ENCODE results near the gene COX4I1. TPM values are rescaled to one million over a fixed set of nuclear protein-coding genes. Genes with fewer than 3 reads are reported as not detected.
A peak's percentile ranks its signal among the peaks of the same experiment; 100 is the strongest.

The COX4I1 gene
- total RNA-seq, 1 experiment from 2014 or later: 429 TPM

DNA sequence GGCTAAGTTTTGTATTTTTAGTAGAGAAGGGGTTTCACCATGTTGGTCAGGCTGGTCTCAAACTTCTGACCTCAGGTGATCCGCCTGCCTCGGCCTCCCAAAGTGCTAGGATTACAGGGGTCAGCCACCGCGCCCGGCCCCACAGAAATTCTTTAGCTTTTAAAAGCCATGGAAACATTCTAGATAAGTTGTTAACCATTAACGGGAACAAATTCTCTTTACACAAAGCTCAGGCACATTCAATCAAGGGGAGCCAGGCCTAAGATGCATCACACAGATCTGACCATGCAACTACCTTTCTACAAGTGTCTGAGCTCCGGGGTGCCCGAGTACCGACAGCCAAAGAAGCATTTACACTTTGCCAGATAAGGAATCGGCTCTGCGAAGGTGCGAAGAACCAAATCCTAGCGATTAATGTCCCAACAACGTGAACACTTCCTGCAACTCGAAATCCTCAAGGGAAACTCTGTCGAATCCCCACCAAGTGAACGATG lies 1.2 kb upstream of the COX4I1 start:
- H3K9me3 ChIP-seq (ENCODE audit: control insufficient read depth, insufficient read depth, low read depth, low read length): no peaks in the 10 kb centered on the region
- TF ChIP-seq POLR2AphosphoS5 (IDR thresholded peaks at IDR 0.05; ENCODE audit: low read depth, low read length) (no peak), REST (IDR thresholded peaks at IDR 0.05; ENCODE audit: insufficient read depth in 1 of 2, low read depth in 2 of 2, low read length in 1 of 2) (no peak), TCF7L2 (IDR thresholded peaks at IDR 0.05; ENCODE audit: low read depth, low read length) (no peak), SIN3A (IDR thresholded peaks at IDR 0.05; ENCODE audit: borderline replicate concordance, insufficient read depth, low read depth, low read length) (no peak), CTCF (IDR thresholded peaks at IDR 0.05) (no peak)
- no TSS peak for BruUV-seq (replicated peaks)
- H3K27me3 ChIP-seq (ENCODE audit: control insufficient read depth, insufficient read depth, low read length): no peaks in the 10 kb centered on the region
- CTCF ChIA-PET: no interaction called here
- DNase-seq (ENCODE audit: low read depth, low spot score) (no peak), ATAC-seq (no peak)
- intact Hi-C loops (cut with micrococcal nuclease; ENCODE audit: unreplicated experiment) (no loop called here), in situ Hi-C loops (cut with HindIII; ENCODE audit: low pct_unique_long_range_greater_than_20kb, low sequenced_read_pairs) (no loop called here)
- H3K36me3 ChIP-seq (ENCODE audit: control insufficient read depth, insufficient read depth, low read length): peaks cover 25% of the 10 kb centered on the region
- H3K4me1 ChIP-seq (ENCODE audit: control insufficient read depth, insufficient read depth, low read length): no peaks in the 10 kb centered on the region
- peak overlapping the region; percentile 95 to 98 for H3K4me3 ChIP-seq (ENCODE audit: low read depth in 2 of 2, low read length in 2 of 2)
- POLR2A ChIA-PET: no interaction called here
- H3K27ac ChIP-seq (ENCODE audit: low read length): peak overlapping the region; percentile 88

DNA sequence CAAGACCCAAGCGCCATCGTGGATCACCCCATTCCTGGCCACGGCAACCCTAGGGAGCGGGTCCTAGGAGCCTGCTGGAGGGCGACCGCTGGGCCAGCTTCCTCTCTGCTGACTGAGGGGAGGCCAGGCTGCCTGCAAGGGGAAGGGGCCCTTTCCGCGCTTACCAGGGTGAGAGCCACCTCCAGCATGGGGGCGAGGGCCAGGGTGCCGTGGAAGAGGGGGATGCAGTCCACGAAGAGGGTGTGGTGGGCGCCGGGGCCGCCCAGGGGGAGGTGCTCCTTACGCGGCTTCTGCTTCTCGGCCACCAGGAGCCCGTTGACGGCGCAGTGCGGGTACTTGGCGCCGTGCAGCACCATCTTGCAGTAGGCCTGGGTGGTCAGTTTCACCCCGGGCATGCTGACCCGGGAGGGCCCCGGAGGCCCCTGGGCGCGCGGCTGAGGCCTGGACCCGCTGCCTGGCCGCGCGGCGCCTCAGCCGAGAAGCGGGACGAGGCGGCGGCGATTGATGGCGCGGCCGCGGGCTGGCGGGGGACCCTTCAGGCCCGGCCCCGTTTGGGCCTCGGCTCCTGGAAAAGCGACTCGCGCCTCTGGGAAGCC lies 496 bp upstream of the COX4I1 start:
- POLR2A ChIA-PET: no interaction called here
- TF ChIP-seq REST (IDR thresholded peaks at IDR 0.05; ENCODE audit: insufficient read depth in 1 of 2, low read depth in 2 of 2, low read length in 1 of 2) (no peak), CTCF (IDR thresholded peaks at IDR 0.05) (no peak), SIN3A (IDR thresholded peaks at IDR 0.05; ENCODE audit: borderline replicate concordance, insufficient read depth, low read depth, low read length) (no peak), POLR2AphosphoS5 (IDR thresholded peaks at IDR 0.05; ENCODE audit: low read depth, low read length) (no peak), TCF7L2 (IDR thresholded peaks at IDR 0.05; ENCODE audit: low read depth, low read length) (no peak)
- peak overlapping the region; percentile 88 for H3K27ac ChIP-seq (ENCODE audit: low read length)
- no peaks in the 10 kb centered on the region for H3K9me3 ChIP-seq (ENCODE audit: control insufficient read depth, insufficient read depth, low read depth, low read length)
- no peak for DNase-seq (ENCODE audit: low read depth, low spot score)
- intact Hi-C loops (cut with micrococcal nuclease; ENCODE audit: unreplicated experiment): no loop called here
- CTCF ChIA-PET: no interaction called here
- BruUV-seq (replicated peaks): no TSS peak
- no peaks in the 10 kb centered on the region for H3K27me3 ChIP-seq (ENCODE audit: control insufficient read depth, insufficient read depth, low read length)
- peak overlapping the region; percentile 95 to 98 for H3K4me3 ChIP-seq (ENCODE audit: low read depth in 2 of 2, low read length in 2 of 2)
- H3K4me1 ChIP-seq (ENCODE audit: control insufficient read depth, insufficient read depth, low read length): no peaks in the 10 kb centered on the region
- in situ Hi-C loops (cut with HindIII; ENCODE audit: low pct_unique_long_range_greater_than_20kb, low sequenced_read_pairs): no loop called here
- peak; percentile 67 for ATAC-seq
- H3K36me3 ChIP-seq (ENCODE audit: control insufficient read depth, insufficient read depth, low read length): peaks cover 28% of the 10 kb centered on the region
